Measurements from ENCODE around the gene NR4A3. TPM values are rescaled to one million over a fixed set of nuclear protein-coding genes. Genes with fewer than 3 reads are reported as not detected.
"Not testable (repeated sequence)": the region's sequence is repeated elsewhere in the genome, so short reads cannot be mapped to it uniquely, and the experiment has no call there.

Gene NR4A3
- polyA plus RNA-seq, 3 donors = 0.88 to 2.1 (median 0.92) TPM

GRCh38 chr9:99852617-99853016 is 30.9 kb downstream of the NR4A3 start:
- H3K4me2 ChIP-seq (replicated peaks; ENCODE audit: extremely low read depth, low read length, poor library complexity, severe bottlenecking) = no peak overlapping the region
- no peak overlapping the region for H3K9ac ChIP-seq (ENCODE audit: insufficient read depth, low read length, poor library complexity, severe bottlenecking)
- H3K27me3 Mint-ChIP-seq (ENCODE audit: low read depth in 3 of 3) = peaks cover 0 to 3% (median 0%) of the 10 kb centered on the region in 3 donors
- no peaks in the 10 kb centered on the region for H3K4me1 ChIP-seq (ENCODE audit: control insufficient read depth in 1 of 2, insufficient read depth in 2 of 2, low read length in 2 of 2)
- H3K4me3 ChIP-seq (replicated peaks in 1 of 3; ENCODE audit: low read depth in 2 of 3, low read length in 3 of 3) = no peak overlapping the region
- H3K79me2 ChIP-seq (ENCODE audit: insufficient read depth, low read length) = no peaks in the 10 kb centered on the region
- H2AFZ ChIP-seq (ENCODE audit: insufficient read depth, low read depth, low read length, poor library complexity, severe bottlenecking) = no peak overlapping the region
- H3K36me3 ChIP-seq (replicated peaks in 1 of 2; ENCODE audit: control insufficient read depth in 1 of 2, insufficient read depth in 2 of 2, low read length in 2 of 2) = no peaks in the 10 kb centered on the region
- no peak for TF ChIP-seq CTCF (IDR thresholded peaks at IDR 0.05)
- no peak overlapping the region for H3K27ac ChIP-seq (ENCODE audit: low read depth in 1 of 2, low read length in 2 of 2)
- no peaks in the 10 kb centered on the region for H3K27me3 ChIP-seq (ENCODE audit: control insufficient read depth in 2 of 2, insufficient read depth in 2 of 2, low read length in 2 of 2)
- no peak for DNase-seq
- H3K4me3 Mint-ChIP-seq = no peak overlapping the region
- no CpG with 5 or more reads among the region's 4 CpGs for WGBS (ENCODE audit: insufficient coverage)
- intact Hi-C loops (cut with micrococcal nuclease) = no loop called here
- H3K27ac Mint-ChIP-seq = peak overlapping the region in 1 of 7 donors; percentile 47
- peaks cover 2% of the 10 kb centered on the region for H3K4me1 Mint-ChIP-seq
- H3K36me3 Mint-ChIP-seq = no peaks in the 10 kb centered on the region
- H4K20me1 ChIP-seq (ENCODE audit: insufficient read depth, low read length) = no peaks in the 10 kb centered on the region
- peaks cover 0 to 3% of the 10 kb centered on the region in 2 donors for H3K9me3 ChIP-seq (replicated peaks in 1 of 2; ENCODE audit: control insufficient read depth in 1 of 2, insufficient read depth in 1 of 2, low read length in 2 of 2)
- peaks cover 0 to 2% (median 0%) of the 10 kb centered on the region in 7 donors for H3K9me3 Mint-ChIP-seq

- no CpG with 5 or more reads among the region's 8 CpGs for WGBS (ENCODE audit: insufficient coverage)
- H3K9me3 Mint-ChIP-seq = peaks cover 0 to 2% (median 0%) of the 10 kb centered on the region in 7 donors
- H3K9me3 ChIP-seq (replicated peaks in 1 of 2; ENCODE audit: control insufficient read depth in 1 of 2, insufficient read depth in 1 of 2, low read length in 2 of 2) = no peaks in the 10 kb centered on the region
- no peak for DNase-seq
- no peaks in the 10 kb centered on the region for H3K36me3 ChIP-seq (replicated peaks in 1 of 2; ENCODE audit: control insufficient read depth in 1 of 2, insufficient read depth in 2 of 2, low read length in 2 of 2)
- TF ChIP-seq CTCF (IDR thresholded peaks at IDR 0.05) = peak; percentile 39
- H3K4me1 Mint-ChIP-seq = peaks cover 2% of the 10 kb centered on the region
- H3K36me3 Mint-ChIP-seq = no peaks in the 10 kb centered on the region
- H3K9ac ChIP-seq (ENCODE audit: insufficient read depth, low read length, poor library complexity, severe bottlenecking) = no peak overlapping the region
- no peak overlapping the region for H3K27ac ChIP-seq (ENCODE audit: low read depth in 1 of 2, low read length in 2 of 2)
- H3K4me3 Mint-ChIP-seq = no peak overlapping the region
- no peak overlapping the region for H2AFZ ChIP-seq (ENCODE audit: insufficient read depth, low read depth, low read length, poor library complexity, severe bottlenecking)
- no peaks in the 10 kb centered on the region for H3K27me3 ChIP-seq (ENCODE audit: control insufficient read depth in 2 of 2, insufficient read depth in 2 of 2, low read length in 2 of 2)
- no peaks in the 10 kb centered on the region for H3K79me2 ChIP-seq (ENCODE audit: insufficient read depth, low read length)
- intact Hi-C loops (cut with micrococcal nuclease) = no loop called here
- H3K4me1 ChIP-seq (ENCODE audit: control insufficient read depth in 1 of 2, insufficient read depth in 2 of 2, low read length in 2 of 2) = no peaks in the 10 kb centered on the region
- H4K20me1 ChIP-seq (ENCODE audit: insufficient read depth, low read length) = no peaks in the 10 kb centered on the region
- no peak overlapping the region for H3K27ac Mint-ChIP-seq
- no peak overlapping the region for H3K4me3 ChIP-seq (replicated peaks in 1 of 3; ENCODE audit: low read depth in 2 of 3, low read length in 3 of 3)
- H3K27me3 Mint-ChIP-seq (ENCODE audit: low read depth in 3 of 3) = no peaks in the 10 kb centered on the region
- no peak overlapping the region for H3K4me2 ChIP-seq (replicated peaks; ENCODE audit: extremely low read depth, low read length, poor library complexity, severe bottlenecking)
These were observed 33.9 kb downstream of the NR4A3 start for GRCh38 chr9:99855467-99856176.

GRCh38 chr9:99857576-99857975 is 35.9 kb downstream of the NR4A3 start:
- no CpG with 5 or more reads among the region's 3 CpGs for WGBS (ENCODE audit: insufficient coverage)
- H3K27ac ChIP-seq (ENCODE audit: low read depth in 1 of 2, low read length in 2 of 2); H3K27me3 ChIP-seq (ENCODE audit: control insufficient read depth in 2 of 2, insufficient read depth in 2 of 2, low read length in 2 of 2); H3K36me3 ChIP-seq (replicated peaks in 1 of 2; ENCODE audit: control insufficient read depth in 1 of 2, insufficient read depth in 2 of 2, low read length in 2 of 2); H4K20me1 ChIP-seq (ENCODE audit: insufficient read depth, low read length); H3K9me3 Mint-ChIP-seq; DNase-seq; H3K27me3 Mint-ChIP-seq (ENCODE audit: low read depth in 3 of 3); H3K4me2 ChIP-seq (replicated peaks; ENCODE audit: extremely low read depth, low read length, poor library complexity, severe bottlenecking); H2AFZ ChIP-seq (ENCODE audit: insufficient read depth, low read depth, low read length, poor library complexity, severe bottlenecking); H3K4me1 Mint-ChIP-seq; H3K4me1 ChIP-seq (ENCODE audit: control insufficient read depth in 1 of 2, insufficient read depth in 2 of 2, low read length in 2 of 2); H3K9me3 ChIP-seq (replicated peaks in 1 of 2; ENCODE audit: control insufficient read depth in 1 of 2, insufficient read depth in 1 of 2, low read length in 2 of 2); H3K4me3 Mint-ChIP-seq; H3K4me3 ChIP-seq (replicated peaks in 1 of 3; ENCODE audit: low read depth in 2 of 3, low read length in 3 of 3); H3K9ac ChIP-seq (ENCODE audit: insufficient read depth, low read length, poor library complexity, severe bottlenecking); H3K27ac Mint-ChIP-seq; intact Hi-C loops (cut with micrococcal nuclease); H3K36me3 Mint-ChIP-seq; H3K79me2 ChIP-seq (ENCODE audit: insufficient read depth, low read length): not testable (repeated sequence)

All from CD14-positive monocyte (primary cell).